Ascending aorta (tissue), 2 donors: ENCODE data around the gene MCU. TPM values are rescaled to one million over a fixed set of nuclear protein-coding genes. Genes with fewer than 3 reads are reported as not detected.

Experiments used
- DNase-seq, 2 donors: peaks; one replicate each; pipeline ENCODE4 v3.0.0-alpha.2; 2019; ENCODE audit warnings: low spot score in 2 of 2
- H3K27ac ChIP-seq, 2 donors: fragments of 200-600 bp; sonication (generic); one replicate each; pipeline ENCODE4 v1.5.1; 2016 to 2017; ENCODE audit warnings: mild to moderate bottlenecking in 1 of 2
- H3K27me3 ChIP-seq: fragments of 200-600 bp; sonication (generic); one replicate; pipeline ENCODE4 v1.5.1; 2017
- H3K36me3 ChIP-seq, 2 donors: fragments of 200-600 bp; sonication (generic); one replicate each; pipeline ENCODE4 v1.5.1; 2016
- H3K4me1 ChIP-seq, 2 donors: fragments of 200-600 bp; sonication (generic); one replicate each; pipeline ENCODE4 v1.5.1; 2016 to 2017; ENCODE audit warnings: mild to moderate bottlenecking in 1 of 2
- H3K4me3 ChIP-seq, 2 donors: fragments of 200-600 bp; sonication (generic); one replicate each; pipeline ENCODE4 v1.5.1; 2016 to 2017; ENCODE audit warnings: mild to moderate bottlenecking in 1 of 2
- H3K9me3 ChIP-seq, 2 donors: fragments of 200-600 bp; sonication (generic); one replicate each; pipeline ENCODE4 v1.5.1; 2016
- CTCF ChIP-seq, 3 experiments: fragments of 200-600 bp in 2 of 3; fragments of 450-650 bp in 1 of 3; sonication (generic) in 2 of 3; IDR thresholded peaks; one replicate each; pipeline ENCODE4 v1.5.1; 2016 to 2019; ENCODE audit warnings: antibody characterized with exemption in 3 of 3, mild to moderate bottlenecking in 1 of 3, moderate library complexity in 1 of 3
- intact Hi-C: fragments of 100-400 bp; cut with DNase I; formaldehyde crosslinking; loops from one replicate; pipeline ENCODE4 v1.15.1; 2023
- total RNA-seq: library from RNA; depleted of rRNA; stranded (reverse); fragments of >200 nt; gene quantifications from one replicate; pipeline ENCODE4 v1.1.0, GENCODE V29; 2016

Gene MCU
- total RNA-seq, 1 donor from 2014 or later = 22.0 TPM

GRCh38 chr10:72819053-72819452, 127.1 kb downstream of the MCU start:
- DNase-seq = no peak
- intact Hi-C loops = no loop called here

GRCh38 chr10:72821606-72822005, 129.7 kb downstream of the MCU start:
- Histone ChIP-seq H3K9me3 (no peaks in the 10 kb centered on the region), H3K36me3 (no peaks in the 10 kb centered on the region), H3K27me3 (no peaks in the 10 kb centered on the region), H3K4me3 (no peak overlapping the region), H3K27ac (no peak overlapping the region), H3K4me1 (no peaks in the 10 kb centered on the region)
- DNase-seq = no peak
- no peak for TF ChIP-seq CTCF (IDR thresholded peaks at IDR 0.05)
- intact Hi-C loops = no loop called here

More at GRCh38 chr10:72819053-72819452, 127.1 kb downstream of the MCU start:
- Histone ChIP-seq H3K9me3 (no peaks in the 10 kb centered on the region), H3K27ac (no peak overlapping the region), H3K4me1 (peaks cover 0 to 7% of the 10 kb centered on the region in 2 donors), H3K36me3 (no peaks in the 10 kb centered on the region), H3K27me3 (no peaks in the 10 kb centered on the region), H3K4me3 (no peak overlapping the region)
- TF ChIP-seq CTCF (IDR thresholded peaks at IDR 0.05) = no peak

DNA sequence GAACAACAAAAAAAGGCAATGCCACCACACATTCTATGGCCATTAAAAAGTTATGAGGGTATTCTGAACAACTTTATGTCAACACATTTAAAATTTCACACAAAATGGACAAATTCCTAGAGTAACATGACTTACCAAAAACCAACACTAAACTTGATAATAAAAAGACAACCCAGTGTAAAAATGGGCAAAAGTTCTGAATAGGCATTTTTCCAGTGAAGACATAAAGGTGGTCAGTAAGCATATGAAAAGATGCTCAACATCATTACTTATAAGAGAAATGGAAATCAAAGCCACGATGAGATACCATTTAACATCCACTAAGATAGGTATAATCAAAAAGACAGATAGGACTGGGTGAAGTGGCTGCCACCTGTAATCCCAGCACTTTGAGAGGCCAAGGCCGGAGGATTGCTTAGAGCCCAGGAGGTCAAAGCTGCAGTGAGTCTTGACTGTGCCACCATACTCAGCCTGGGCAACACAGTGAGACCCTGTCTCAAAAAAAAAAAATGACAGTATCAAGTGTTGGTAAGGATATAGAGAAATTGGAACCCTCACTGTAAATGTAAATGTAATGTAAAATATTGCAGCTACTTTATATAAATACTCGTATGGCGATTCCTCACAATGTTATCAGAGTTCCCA, 130.5 kb downstream of the MCU start:
- DNase-seq = no peak
- intact Hi-C loops = no loop called here
- H3K9me3 ChIP-seq = no peaks in the 10 kb centered on the region
- H3K36me3 ChIP-seq = no peaks in the 10 kb centered on the region
- no peak overlapping the region for H3K4me3 ChIP-seq
- TF ChIP-seq CTCF (IDR thresholded peaks at IDR 0.05) = no peak
- no peaks in the 10 kb centered on the region for H3K4me1 ChIP-seq
- no peaks in the 10 kb centered on the region for H3K27me3 ChIP-seq
- no peak overlapping the region for H3K27ac ChIP-seq

GRCh38 chr10:72825163-72825562, 133.2 kb downstream of the MCU start:
- Histone ChIP-seq H3K4me3 (no peak overlapping the region), H3K9me3 (no peaks in the 10 kb centered on the region), H3K27me3 (no peaks in the 10 kb centered on the region), H3K4me1 (no peaks in the 10 kb centered on the region), H3K27ac (no peak overlapping the region), H3K36me3 (no peaks in the 10 kb centered on the region)
- no peak for TF ChIP-seq CTCF (IDR thresholded peaks at IDR 0.05)
- no peak for DNase-seq
- intact Hi-C loops = no loop called here

GRCh38 chr10:72826346-72826745, 134.4 kb downstream of the MCU start:
- Histone ChIP-seq H3K4me3 (no peak overlapping the region), H3K27ac (no peak overlapping the region)
- intact Hi-C loops = no loop called here

More at GRCh38 chr10:72826346-72826745, 134.4 kb downstream of the MCU start:
- peaks cover 0 to 3% of the 10 kb centered on the region in 2 donors for H3K4me1 ChIP-seq
- H3K36me3 ChIP-seq = no peaks in the 10 kb centered on the region
- no peak for TF ChIP-seq CTCF (IDR thresholded peaks at IDR 0.05)
- no peaks in the 10 kb centered on the region for H3K9me3 ChIP-seq
- no peak for DNase-seq
- no peaks in the 10 kb centered on the region for H3K27me3 ChIP-seq
